Stimulated activated CD4-positive, alpha-beta T cell treated with anti-CD3 and anti-CD28 coated beads, Interleukin-4, amount 100 ng/mL, for 4 hours (primary cell): ENCODE results near the gene CD300LG.
"Not testable (repeated sequence)": the region's sequence is repeated elsewhere in the genome, so short reads cannot be mapped to it uniquely, and the experiment has no call there.

ENCODE experiments used
- DNase-seq, 2 experiments: peaks; one replicate each; pipeline ENCODE4 v3.0.0-alpha.2; 2020

Gene CD300LG

GRCh38 chr17:43881181-43881580 is 34.2 kb downstream of the CD300LG start:
- no peak for DNase-seq

- no peak for DNase-seq
Measured at GRCh38 chr17:43881758-43882505, 35.0 kb downstream of the CD300LG start.

GRCh38 chr17:43882761-43883415 is 35.9 kb downstream of the CD300LG start:
- DNase-seq = no peak

GRCh38 chr17:43888548-43888947 is 41.6 kb downstream of the CD300LG start:
- DNase-seq = no peak

GRCh38 chr17:43890240-43890639 is 43.3 kb downstream of the CD300LG start:
- no peak for DNase-seq

- no peak for DNase-seq
Measured at GRCh38 chr17:43891851-43892646, 45.1 kb downstream of the CD300LG start.

GRCh38 chr17:43892647-43892952 is 45.6 kb downstream of the CD300LG start:
- DNase-seq = no peak

GRCh38 chr17:43894494-43894893 is 47.5 kb downstream of the CD300LG start:
- not testable (repeated sequence) for DNase-seq

GRCh38 chr17:43897831-43898230 is 50.9 kb downstream of the CD300LG start:
- DNase-seq = no peak

- no peak for DNase-seq
Measured at GRCh38 chr17:43898446-43898845, 51.5 kb downstream of the CD300LG start.

GRCh38 chr17:43900183-43900857 is 53.3 kb downstream of the CD300LG start:
- DNase-seq = peak; percentile 78 to 83

GRCh38 chr17:43900858-43901754 is 54.1 kb downstream of the CD300LG start:
- no peak for DNase-seq

- DNase-seq = no peak
Measured at GRCh38 chr17:43901861-43902589, 55.0 kb downstream of the CD300LG start.

- DNase-seq = no peak
Measured at GRCh38 chr17:43905400-43905984, 58.5 kb downstream of the CD300LG start.

- peak in 1 of 2 experiments; percentile 21 for DNase-seq
Measured at GRCh38 chr17:43905985-43906852, 59.2 kb downstream of the CD300LG start.

GRCh38 chr17:43906951-43907424 is 60.0 kb downstream of the CD300LG start:
- no peak for DNase-seq

- peak; percentile 42 to 44 for DNase-seq
Measured at GRCh38 chr17:43907425-43907981, 60.5 kb downstream of the CD300LG start, which contains the start of gene MPP2. MPP2 (minus strand) TSS chr17:43907536; CDS start chr17:43904460, 3,076 bp downstream.

GRCh38 chr17:43907998-43908721 is 61.2 kb downstream of the CD300LG start:
- DNase-seq = peak; percentile 53
